IMR-90 (cell line): ENCODE data around the gene PTGES. TPM values are rescaled to one million over a fixed set of nuclear protein-coding genes. Genes with fewer than 3 reads are reported as not detected.

Source experiments
- ATAC-seq: fragments of 200-7000 bp; cut with Tn5 transposase; 2 replicates; pipeline ENCODE4 v1.9.1; 2020; ENCODE audit warnings: low read depth, mild to moderate bottlenecking, moderate library complexity
- BruUV-seq: library from RNA; stranded (reverse); fragments of 400-500 nt; replicated peaks from 2 replicates; lab custom pipeline; 2021; lab: Mats Ljungman, UMichigan
- CTCF ChIA-PET: fragments of 300-600 bp; formaldehyde crosslinking; extraction: SDS; loops from one replicate; lab custom pipeline; 2021; ENCODE audit warnings: antibody characterized with exemption; lab: Yijun Ruan, JAX
- POLR2A ChIA-PET: fragments of 300-600 bp; sonication (Branson Sonifier 250); formaldehyde crosslinking; loops from one replicate; lab custom pipeline; 2022; ENCODE audit warnings: antibody characterized with exemption; ENCODE audit not compliant: unreplicated experiment; lab: Charles Lee
- DNase-seq: peaks from one replicate; pipeline ENCODE4 v3.0.0; 2013
- H2AFZ ChIP-seq: replicated peaks from 2 replicates; pipeline ENCODE3; 2013; ENCODE audit warnings: low read length, mild to moderate bottlenecking; ENCODE audit not compliant: poor library complexity
- H2AK5ac ChIP-seq: 2 replicates; pipeline ENCODE4 v1.6.1; 2013; ENCODE audit warnings: low read depth, low read length, inconsistent platforms
- H2AK9ac ChIP-seq: replicated peaks from 2 replicates; pipeline ENCODE3; 2013; ENCODE audit warnings: mild to moderate bottlenecking, low read depth, low read length, moderate library complexity; ENCODE audit not compliant: poor library complexity
- H2BK120ac ChIP-seq: 2 replicates; pipeline ENCODE4 v1.6.1; 2013; ENCODE audit warnings: low read depth, low read length, inconsistent platforms
- H2BK15ac ChIP-seq: 3 replicates; pipeline ENCODE4 v1.6.1; 2013; ENCODE audit warnings: low read depth, low read length, inconsistent platforms
- H2BK20ac ChIP-seq: 2 replicates; pipeline ENCODE4 v1.6.1; 2013; ENCODE audit warnings: low read depth, mild to moderate bottlenecking, inconsistent platforms, low read length, moderate library complexity
- H2BK5ac ChIP-seq: 2 replicates; pipeline ENCODE4 v1.6.1; 2013; ENCODE audit warnings: mild to moderate bottlenecking, low read depth, low read length, inconsistent platforms; ENCODE audit not compliant: poor library complexity, severe bottlenecking
- H3K14ac ChIP-seq: replicated peaks from 2 replicates; pipeline ENCODE4 v1.6.1; 2013; ENCODE audit warnings: low read depth, low read length, inconsistent platforms
- H3K18ac ChIP-seq: 2 replicates; pipeline ENCODE4 v1.6.1; 2013; ENCODE audit warnings: low read depth, low read length, control low read depth
- H3K23ac ChIP-seq: 2 replicates; pipeline ENCODE4 v1.6.1; 2013; ENCODE audit warnings: low read depth, low read length, inconsistent platforms
- H3K27ac ChIP-seq: 2 replicates; pipeline ENCODE4 v1.5.1; 2013; ENCODE audit warnings: mild to moderate bottlenecking, control low read depth, low read length; ENCODE audit not compliant: insufficient read depth
- H3K27me3 ChIP-seq: 2 replicates; pipeline ENCODE4 v1.6.1; 2013; ENCODE audit warnings: low read length; ENCODE audit not compliant: control insufficient read depth, insufficient read depth
- H3K36me3 ChIP-seq: 2 replicates; pipeline ENCODE4 v1.6.1; 2013; ENCODE audit warnings: low read length, mixed read lengths; ENCODE audit not compliant: control insufficient read depth, insufficient read depth
- H3K4ac ChIP-seq: 2 replicates; pipeline ENCODE4 v1.6.1; 2013; ENCODE audit warnings: low read depth, low read length, inconsistent platforms
- H3K4me1 ChIP-seq: 2 replicates; pipeline ENCODE4 v1.6.1; 2013; ENCODE audit warnings: low read length, mixed read lengths; ENCODE audit not compliant: control insufficient read depth, insufficient read depth
- H3K4me2 ChIP-seq: 2 replicates; pipeline ENCODE4 v1.6.1; 2013; ENCODE audit warnings: low read depth, mild to moderate bottlenecking, control low read depth, low read length, moderate library complexity
- H3K4me3 ChIP-seq: 2 replicates; pipeline ENCODE4 v1.5.1; 2013; ENCODE audit warnings: low read depth, mild to moderate bottlenecking, control low read depth, low read length, moderate library complexity; ENCODE audit not compliant: insufficient read depth
- H3K56ac ChIP-seq: 2 replicates; pipeline ENCODE4 v1.6.1; 2013; ENCODE audit warnings: low read length, inconsistent platforms; ENCODE audit not compliant: insufficient read depth; ENCODE audit errors: extremely low read depth
- H3K79me1 ChIP-seq, 2 experiments: 2 replicates each; pipeline ENCODE4 v1.6.1; 2013; ENCODE audit warnings: low read length in 2 of 2, inconsistent platforms in 1 of 2, low read depth in 1 of 2
- H3K9ac ChIP-seq: 2 replicates; pipeline ENCODE4 v1.6.1; 2013; ENCODE audit warnings: low read depth, low read length, control low read depth
- H3K9me1 ChIP-seq: 2 replicates; pipeline ENCODE4 v1.6.1; 2013; ENCODE audit warnings: low read length, inconsistent platforms; ENCODE audit not compliant: insufficient read depth
- H3K9me3 ChIP-seq: 2 replicates; pipeline ENCODE4 v1.6.1; 2013; ENCODE audit warnings: low read length; ENCODE audit not compliant: control insufficient read depth, insufficient read depth
- H4K20me1 ChIP-seq: 2 replicates; pipeline ENCODE4 v1.6.1; 2013; ENCODE audit warnings: low read length, inconsistent platforms; ENCODE audit not compliant: insufficient read depth
- H4K5ac ChIP-seq: 2 replicates; pipeline ENCODE4 v1.6.1; 2013; ENCODE audit warnings: mild to moderate bottlenecking, low read depth, low read length, control low read depth
- H4K8ac ChIP-seq, 2 experiments: 2 replicates each; pipeline ENCODE4 v1.6.1; 2013; ENCODE audit warnings: low read depth in 2 of 2, low read length in 2 of 2, control low read depth in 1 of 2, inconsistent platforms in 1 of 2
- H4K91ac ChIP-seq: 2 replicates; pipeline ENCODE4 v1.6.1; 2013; ENCODE audit warnings: low read depth, low read length, inconsistent platforms; ENCODE audit not compliant: insufficient read depth
- BHLHE40 ChIP-seq: fragments of 150-350 bp; IDR thresholded peaks from 2 replicates; pipeline ENCODE4 v1.6.1; 2016; ENCODE audit warnings: mild to moderate bottlenecking, low read depth, low read length
- CEBPB ChIP-seq: IDR thresholded peaks from 2 replicates; pipeline ENCODE4 v1.6.1; 2012; ENCODE audit warnings: low read depth, low read length, improper control_type of control experiment
- CHD1 ChIP-seq: IDR thresholded peaks from 2 replicates; pipeline ENCODE4 v1.6.1; 2012; ENCODE audit warnings: low read depth, low read length, improper control_type of control experiment
- CTCF ChIP-seq: conservative IDR thresholded peaks from 2 replicates; pipeline ENCODE4 v1.5.1; 2012; ENCODE audit warnings: mild to moderate bottlenecking, low read depth, low read length, improper control_type of control experiment
- ELK1 ChIP-seq: fragments of 150-350 bp; IDR thresholded peaks from 2 replicates; pipeline ENCODE4 v1.6.1; 2016; ENCODE audit warnings: low read depth, mild to moderate bottlenecking, low read length, moderate library complexity, borderline replicate concordance
- FOS ChIP-seq: fragments of 150-350 bp; IDR thresholded peaks from 2 replicates; pipeline ENCODE4 v1.6.1; 2016; ENCODE audit warnings: low read depth, low read length
- MAFK ChIP-seq: IDR thresholded peaks from 2 replicates; pipeline ENCODE4 v1.6.1; 2012; ENCODE audit warnings: low read depth, low read length, improper control_type of control experiment
- MAZ ChIP-seq: IDR thresholded peaks from 2 replicates; pipeline ENCODE4 v1.6.1; 2012; ENCODE audit warnings: low read depth, mild to moderate bottlenecking, low read length, improper control_type of control experiment, moderate library complexity, borderline replicate concordance
- MXI1 ChIP-seq: IDR thresholded peaks from 2 replicates; pipeline ENCODE4 v1.6.1; 2012; ENCODE audit warnings: low read depth, mild to moderate bottlenecking, low read length, moderate library complexity, borderline replicate concordance
- NFE2L2 ChIP-seq: fragments of 150-350 bp; IDR thresholded peaks from 2 replicates; pipeline ENCODE4 v1.6.1; 2016; ENCODE audit warnings: low read depth, mild to moderate bottlenecking, low read length
- POLR2A ChIP-seq: IDR thresholded peaks from 2 replicates; pipeline ENCODE4 v1.6.1; 2012; ENCODE audit warnings: mild to moderate bottlenecking, low read depth, low read length
- RAD21 ChIP-seq: IDR thresholded peaks from 2 replicates; pipeline ENCODE4 v1.6.1; 2012; ENCODE audit warnings: low read length, improper control_type of control experiment
- RCOR1 ChIP-seq: IDR thresholded peaks from 2 replicates; pipeline ENCODE4 v1.6.1; 2012; ENCODE audit warnings: mild to moderate bottlenecking, low read length, improper control_type of control experiment; ENCODE audit not compliant: insufficient replicate concordance
- RFX5 ChIP-seq: IDR thresholded peaks from 2 replicates; pipeline ENCODE4 v1.8.0; 2012; ENCODE audit warnings: low read depth, mild to moderate bottlenecking, low read length, moderate library complexity
- SMC3 ChIP-seq: fragments of 150-350 bp; IDR thresholded peaks from 2 replicates; pipeline ENCODE4 v1.6.1; 2016; ENCODE audit warnings: low read depth, mild to moderate bottlenecking, antibody characterized with exemption, low read length, moderate library complexity
- USF2 ChIP-seq: fragments of 150-350 bp; IDR thresholded peaks from 2 replicates; pipeline ENCODE4 v1.6.1; 2017; ENCODE audit warnings: mild to moderate bottlenecking, antibody characterized with exemption, low read length, low read depth
- WGBS, 2 experiments: methylation state at CpG; one replicate each; pipeline versions ENCODE4 v1.1.5 to v1.1.7; 2013; ENCODE audit warnings: missing lambda C conversion rate in 2 of 2; ENCODE audit not compliant: insufficient read length in 1 of 2; ENCODE audit errors: extremely low coverage in 2 of 2; 5-methylcytosine and 5-hydroxymethylcytosine counted together
- dilution Hi-C: fragments of 300-500 bp; cut with HindIII; formaldehyde crosslinking; loops from one replicate; pipeline ENCODE4 v1.14.3; 2018; ENCODE audit warnings: low sequenced_read_pairs; ENCODE audit not compliant: unreplicated experiment
- in situ Hi-C: fragments of 300-500 bp; cut with MboI; formaldehyde crosslinking; loops from 3 replicates; pipeline ENCODE4 v1.14.3; 2019; ENCODE audit warnings: low sequenced_read_pairs, inconsistent platforms, mixed read lengths
- intact Hi-C: fragments of 100-400 bp; cut with micrococcal nuclease; formaldehyde crosslinking; loops from 2 replicates; pipeline ENCODE4 v1.10.0; 2022
- polyA plus RNA-seq, 3 experiments: library from polyadenylated mRNA; depleted of rRNA; stranded (reverse); fragments of >200 nt; gene quantifications; 2 replicates each; pipeline ENCODE4 v1.2.3, GENCODE V29; 2012; ENCODE audit warnings: low replicate concordance in 1 of 3
- total RNA-seq: library from RNA; depleted of rRNA; stranded (reverse); fragments of >200 nt; gene quantifications from 2 replicates; pipeline ENCODE4 v1.2.3, GENCODE V29; 2012

The PTGES gene
- total and polyA plus RNA-seq, 2 of the 4 experiments (the other 2 are of a cell fraction) = 3.2 to 6.3 TPM

- Histone ChIP-seq H2AK9ac (no peak overlapping the region), H4K8ac (no peak overlapping the region), H4K91ac (no peak overlapping the region), H2AK5ac (peak overlapping the region; percentile 43), H3K4me3 (no peak overlapping the region), H4K5ac (no peak overlapping the region), H2BK20ac (no peak overlapping the region), H3K4me1 (peaks cover 11% of the 10 kb centered on the region), H3K9ac (no peak overlapping the region), H3K23ac (no peak overlapping the region), H3K4me2 (no peak overlapping the region), H4K20me1 (no peaks in the 10 kb centered on the region), H2AFZ (no peak overlapping the region), H3K9me3 (no peaks in the 10 kb centered on the region), H3K27me3 (0 out of 2 replicates have a peak, but pooled peaks cover 3% of the 10 kb centered on the region), H3K14ac (no peak overlapping the region), H3K4ac (no peak overlapping the region), H3K56ac (no peak overlapping the region), H3K79me1 (peaks cover 0 to 3% of the 10 kb centered on the region in 2 experiments; a peak in 2 of 4 replicates), H2BK5ac (no peak overlapping the region), H3K27ac (no peak overlapping the region), H2BK120ac (no peak overlapping the region), H3K18ac (no peak overlapping the region), H2BK15ac (no peak overlapping the region; the same call in 2 of the 3 replicates), H3K36me3 (no peaks in the 10 kb centered on the region), H3K9me1 (no peaks in the 10 kb centered on the region; the same call in 1 of the 2 replicates)
- no TSS peak for BruUV-seq
- ChIA-PET CTCF (no interaction called here), POLR2A (no interaction called here)
- TF ChIP-seq SMC3 (no peak), USF2 (no peak), CTCF (no peak), CEBPB (no peak), CHD1 (no peak), MAFK (no peak), ELK1 (no peak), RFX5 (no peak), MAZ (no peak), BHLHE40 (no peak), POLR2A (no peak), NFE2L2 (no peak), MXI1 (no peak), RAD21 (no peak), RCOR1 (no peak), FOS (no peak)
- WGBS, 2 experiments = 78% methylated on average over 1 of the region's 5 CpGs; no CpG with 5 or more reads in 1 of the 2 experiments
- DNase-seq (no peak), ATAC-seq (no peak)
- intact Hi-C loops (no loop called here), in situ Hi-C loops (no loop called here), dilution Hi-C loops (no loop called here)
Measured at GRCh38 chr9:129755151-129755550, 2.3 kb upstream of the PTGES start.
